Measurements from ENCODE around the gene ICAM1. TPM values are rescaled to one million over a fixed set of nuclear protein-coding genes. Genes with fewer than 3 reads are reported as not detected.
A peak's percentile ranks its signal among the peaks of the same experiment; 100 is the strongest.

Gene ICAM1
- total and polyA plus RNA-seq, 4 donors, result 88.4 to 391 (median 185) TPM

GRCh38 chr19:10293637-10294367 is 22.9 kb downstream of the ICAM1 start:
- peaks cover 0 to 63% (median 24%) of the 10 kb centered on the region in 3 donors for H3K27me3 ChIP-seq (ENCODE audit: control insufficient read depth in 3 of 3, insufficient read depth in 3 of 3, low read length in 2 of 3)
- WGBS, 2 donors, result 29 to 46% methylated on average over 49 of the region's 49 CpGs
- no peak for TF ChIP-seq CTCF (IDR thresholded peaks at IDR 0.05; ENCODE audit: control extremely low read depth, extremely low read depth)
- H3K9ac ChIP-seq (ENCODE audit: insufficient read depth in 1 of 2, low read length in 2 of 2), result no peak overlapping the region
- peaks cover 0 to 7% (median 0%) of the 10 kb centered on the region in 4 donors for H3K9me3 ChIP-seq (ENCODE audit: control insufficient read depth in 4 of 4, insufficient read depth in 3 of 4, low read length in 3 of 4)
- H3K36me3 ChIP-seq (ENCODE audit: control insufficient read depth in 4 of 4, insufficient read depth in 4 of 4, low read length in 4 of 4), result peaks cover 0 to 5% (median 0%) of the 10 kb centered on the region in 4 donors
- ATAC-seq (ENCODE audit: insufficient read depth, low FRiP score), result no peak
- peaks cover 0 to 48% (median 18%) of the 10 kb centered on the region in 5 donors for H3K4me1 ChIP-seq (ENCODE audit: control insufficient read depth in 5 of 5, insufficient read depth in 5 of 5, low read length in 5 of 5)
- no peak overlapping the region for H3K27ac ChIP-seq (ENCODE audit: low read depth in 1 of 2, low read length in 1 of 2)
- no peak overlapping the region for H3K4me3 ChIP-seq
- DNase-seq, result no peak

GRCh38 chr19:10294368-10294697 is 23.4 kb downstream of the ICAM1 start:
- peaks cover 0 to 5% (median 0%) of the 10 kb centered on the region in 4 donors for H3K36me3 ChIP-seq (ENCODE audit: control insufficient read depth in 4 of 4, insufficient read depth in 4 of 4, low read length in 4 of 4)
- no peak for ATAC-seq (ENCODE audit: insufficient read depth, low FRiP score)
- no peak for DNase-seq
- no peak overlapping the region for H3K4me3 ChIP-seq
- no peak for TF ChIP-seq CTCF (IDR thresholded peaks at IDR 0.05; ENCODE audit: control extremely low read depth, extremely low read depth)
- 18 to 52% methylated on average over 25 of the region's 25 CpGs for WGBS, 2 donors
- peaks cover 0 to 42% (median 16%) of the 10 kb centered on the region in 5 donors for H3K4me1 ChIP-seq (ENCODE audit: control insufficient read depth in 5 of 5, insufficient read depth in 5 of 5, low read length in 5 of 5)
- H3K9me3 ChIP-seq (ENCODE audit: control insufficient read depth in 4 of 4, insufficient read depth in 3 of 4, low read length in 3 of 4), result peaks cover 0 to 7% (median 0%) of the 10 kb centered on the region in 4 donors
- no peak overlapping the region for H3K9ac ChIP-seq (ENCODE audit: insufficient read depth in 1 of 2, low read length in 2 of 2)
- no peak overlapping the region for H3K27ac ChIP-seq (ENCODE audit: low read depth in 1 of 2, low read length in 1 of 2)
- H3K27me3 ChIP-seq (ENCODE audit: control insufficient read depth in 3 of 3, insufficient read depth in 3 of 3, low read length in 2 of 3), result peaks cover 0 to 61% (median 24%) of the 10 kb centered on the region in 3 donors

DNA sequence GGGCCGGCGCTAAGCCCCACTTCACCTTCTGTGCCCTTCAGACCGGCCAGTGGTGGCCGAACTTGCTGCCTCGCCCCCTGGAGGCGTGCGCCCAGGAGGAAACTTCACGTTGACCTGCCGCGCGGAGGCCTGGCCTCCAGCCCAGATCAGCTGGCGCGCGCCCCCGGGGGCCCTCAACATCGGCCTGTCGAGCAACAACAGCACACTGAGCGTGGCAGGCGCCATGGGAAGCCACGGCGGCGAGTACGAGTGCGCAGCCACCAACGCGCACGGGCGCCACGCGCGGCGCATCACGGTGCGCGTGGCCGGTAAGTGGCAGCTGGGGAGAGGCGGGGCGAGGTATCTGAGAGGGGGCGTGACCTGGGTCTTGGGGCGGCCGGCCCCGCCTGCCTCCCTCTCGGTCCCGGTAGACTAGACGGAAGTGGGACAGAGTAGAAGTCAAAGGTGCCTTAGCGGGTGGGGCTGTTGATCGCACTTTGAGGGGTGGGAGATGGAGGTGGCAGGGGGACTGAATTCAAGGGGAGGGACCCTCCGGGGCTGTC is 24.5 kb downstream of the ICAM1 start:
- ATAC-seq (ENCODE audit: insufficient read depth, low FRiP score) (no peak), DNase-seq (peak in 2 of 3 donors; percentile 44 to 47)
- peaks cover 0 to 7% (median 0%) of the 10 kb centered on the region in 4 donors for H3K9me3 ChIP-seq (ENCODE audit: control insufficient read depth in 4 of 4, insufficient read depth in 3 of 4, low read length in 3 of 4)
- H3K4me1 ChIP-seq (ENCODE audit: control insufficient read depth in 5 of 5, insufficient read depth in 5 of 5, low read length in 5 of 5), result peaks cover 0 to 38% (median 13%) of the 10 kb centered on the region in 5 donors
- no peak overlapping the region for H3K27ac ChIP-seq (ENCODE audit: low read depth in 1 of 2, low read length in 1 of 2)
- H3K4me3 ChIP-seq, result no peak overlapping the region
- no peak overlapping the region for H3K9ac ChIP-seq (ENCODE audit: insufficient read depth in 1 of 2, low read length in 2 of 2)
- 3 to 4% methylated on average over 46 to 48 of the region's 48 CpGs for WGBS, 2 donors
- no peak for TF ChIP-seq CTCF (IDR thresholded peaks at IDR 0.05; ENCODE audit: control extremely low read depth, extremely low read depth)
- peaks cover 0 to 55% (median 24%) of the 10 kb centered on the region in 3 donors for H3K27me3 ChIP-seq (ENCODE audit: control insufficient read depth in 3 of 3, insufficient read depth in 3 of 3, low read length in 2 of 3)
- H3K36me3 ChIP-seq (ENCODE audit: control insufficient read depth in 4 of 4, insufficient read depth in 4 of 4, low read length in 4 of 4), result peaks cover 0 to 5% (median 0%) of the 10 kb centered on the region in 4 donors
